HG02759 (cell line): ENCODE measurements around the gene ENOSF1.

Experiments used
- ATAC-seq: cut with Tn5 transposase; IDR thresholded peaks from one replicate; pipeline ENCODE4 v1.9.1; 2021; ENCODE audit warnings: mild to moderate bottlenecking, moderate library complexity; ENCODE audit not compliant: unreplicated experiment

The ENOSF1 gene

GRCh38 chr18:675307-675706 is 37.1 kb downstream of the ENOSF1 start:
- no peak for ATAC-seq

- no peak for ATAC-seq
Measured at GRCh38 chr18:673769-674168, 38.7 kb downstream of the ENOSF1 start.

GRCh38 chr18:673317-673716 is 39.1 kb downstream of the ENOSF1 start:
- no peak for ATAC-seq

- ATAC-seq = no peak
Measured at GRCh38 chr18:671405-671804, 41.0 kb downstream of the ENOSF1 start.

- ATAC-seq = no peak
Measured at GRCh38 chr18:670522-670921, 41.9 kb downstream of the ENOSF1 start.

GRCh38 chr18:669077-669476 is 43.4 kb downstream of the ENOSF1 start:
- ATAC-seq = no peak

- no peak for ATAC-seq
Measured at GRCh38 chr18:668260-668659, 44.2 kb downstream of the ENOSF1 start.

- no peak for ATAC-seq
Measured at GRCh38 chr18:666628-667027, 45.8 kb downstream of the ENOSF1 start.

GRCh38 chr18:666177-666576 is 46.3 kb downstream of the ENOSF1 start:
- no peak for ATAC-seq

- no peak for ATAC-seq
Measured at GRCh38 chr18:662197-662596, 50.2 kb downstream of the ENOSF1 start.

- no peak for ATAC-seq
Measured at GRCh38 chr18:659597-659996, 52.8 kb downstream of the ENOSF1 start.

GRCh38 chr18:658947-659533 is 53.4 kb downstream of the ENOSF1 start:
- no peak for ATAC-seq

- peak; percentile 60 for ATAC-seq
Measured at GRCh38 chr18:658001-658946, 54.2 kb downstream of the ENOSF1 start.

- ATAC-seq = peak; percentile 59
Measured at GRCh38 chr18:657311-658000, 55.0 kb downstream of the ENOSF1 start, which contains the start of gene TYMS. Gene TYMS (plus strand): TSS chr18:657653. CDS start chr18:657743, 90 bp downstream.

- ATAC-seq = no peak
Measured at GRCh38 chr18:655445-655844, 57.0 kb downstream of the ENOSF1 start.

- ATAC-seq = no peak
Measured at GRCh38 chr18:654601-655000, 57.8 kb downstream of the ENOSF1 start.

- ATAC-seq = no peak
Measured at GRCh38 chr18:653512-653911, 58.9 kb downstream of the ENOSF1 start.

- ATAC-seq = no peak
Measured at GRCh38 chr18:652131-652530, 60.3 kb downstream of the ENOSF1 start.

GRCh38 chr18:650428-650858 is 62.0 kb downstream of the ENOSF1 start:
- peak; percentile 96 for ATAC-seq

GRCh38 chr18:649341-649740 is 63.1 kb downstream of the ENOSF1 start:
- no peak for ATAC-seq

- no peak for ATAC-seq
Measured at GRCh38 chr18:647304-647703, 65.1 kb downstream of the ENOSF1 start.
